Tibial nerve (tissue), 4 donors: ENCODE measurements around the gene PZP. TPM values are rescaled to one million over a fixed set of nuclear protein-coding genes. Genes with fewer than 3 reads are reported as not detected.
"Not testable (repeated sequence)": the region's sequence is repeated elsewhere in the genome, so short reads cannot be mapped to it uniquely, and the experiment has no call there.

Experiments used
- DNase-seq, 2 donors: peaks; one replicate each; pipeline ENCODE4 v3.0.0-alpha.2; 2019; ENCODE audit warnings: low spot score in 2 of 2
- H3K27ac ChIP-seq, 4 donors: fragments of 200-600 bp; sonication (generic) in 3 of 4; one replicate each; pipeline ENCODE4 v1.5.1; 2017 to 2019; ENCODE audit warnings: mild to moderate bottlenecking in 1 of 4
- H3K27me3 ChIP-seq, 2 donors: fragments of 200-600 bp; sonication (generic) in 1 of 2; one replicate each; pipeline versions ENCODE4 v1.5.1 to v1.6.0; 2017 to 2019
- H3K36me3 ChIP-seq, 3 donors: fragments of 200-600 bp; sonication (generic); one replicate each; pipeline ENCODE4 v1.5.1; 2018 to 2019
- H3K4me1 ChIP-seq, 4 donors: fragments of 200-600 bp; sonication (generic) in 3 of 4; one replicate each; pipeline ENCODE4 v1.5.1; 2017 to 2019
- H3K4me3 ChIP-seq, 4 donors: fragments of 200-600 bp; sonication (generic) in 3 of 4; one replicate each; pipeline ENCODE4 v1.5.1; 2017 to 2019; ENCODE audit warnings: mild to moderate bottlenecking in 1 of 4, moderate library complexity in 1 of 4
- H3K9me3 ChIP-seq, 4 donors: fragments of 200-600 bp; sonication (generic) in 3 of 4; one replicate each; pipeline ENCODE4 v1.5.1; 2017 to 2019
- CTCF ChIP-seq, 5 experiments: fragments of 200-600 bp in 3 of 5; fragments of 450-650 bp in 2 of 5; sonication (generic) in 3 of 5; IDR thresholded peaks; one replicate each; pipeline ENCODE4 v1.5.1; 2016 to 2019; ENCODE audit warnings: antibody characterized with exemption in 5 of 5, mild to moderate bottlenecking in 3 of 5, moderate library complexity in 2 of 5
- EP300 ChIP-seq, 2 donors: sonication (generic); formaldehyde crosslinking; IDR thresholded peaks; one replicate each; pipeline ENCODE4 v1.6.1; 2017; ENCODE audit warnings: antibody characterized with exemption in 2 of 2, mild to moderate bottlenecking in 1 of 2
- POLR2A ChIP-seq, 2 donors: fragments of 450-650 bp; IDR thresholded peaks; one replicate each; pipeline ENCODE4 v1.6.1; 2017; ENCODE audit warnings: antibody characterized with exemption in 2 of 2, mild to moderate bottlenecking in 2 of 2, moderate library complexity in 2 of 2
- WGBS, 2 donors: methylation state at CpG; one replicate each; pipeline ENCODE4 v1.1.5; 2018; 5-methylcytosine and 5-hydroxymethylcytosine counted together
- total RNA-seq, 4 donors: library from RNA; depleted of rRNA; stranded (reverse); fragments of >200 nt; gene quantifications; one replicate each; pipeline ENCODE4 v1.1.0, GENCODE V29; 2016

Gene PZP
- total RNA-seq, 4 donors from 2014 or later: 0.22 to 0.59 (median 0.30) TPM; not detected in 1

GRCh38 chr12:9184276-9184675 lies 23.9 kb downstream of the PZP start:
- DNase-seq: no peak
- peaks cover 0 to 5% (median 0%) of the 10 kb centered on the region in 4 donors for H3K9me3 ChIP-seq
- H3K4me3 ChIP-seq: no peak overlapping the region
- H3K27ac ChIP-seq: no peak overlapping the region
- no peaks in the 10 kb centered on the region for H3K27me3 ChIP-seq
- WGBS, 2 donors: 36 to 70% methylated on average over 1 to 3 of the region's 3 CpGs
- TF ChIP-seq EP300 (IDR thresholded peaks at IDR 0.05) (no peak), POLR2A (IDR thresholded peaks at IDR 0.05) (no peak), CTCF (IDR thresholded peaks at IDR 0.05) (no peak)
- H3K36me3 ChIP-seq: no peaks in the 10 kb centered on the region
- no peaks in the 10 kb centered on the region for H3K4me1 ChIP-seq

GRCh38 chr12:9180810-9181209 lies 27.4 kb downstream of the PZP start:
- TF ChIP-seq EP300 (IDR thresholded peaks at IDR 0.05) (no peak), POLR2A (IDR thresholded peaks at IDR 0.05) (no peak), CTCF (IDR thresholded peaks at IDR 0.05) (no peak)
- H3K27ac ChIP-seq: no peak overlapping the region
- no peaks in the 10 kb centered on the region for H3K9me3 ChIP-seq
- WGBS, 2 donors: 90 to 93% methylated on average over 4 of the region's 4 CpGs
- DNase-seq: no peak
- H3K4me1 ChIP-seq: no peaks in the 10 kb centered on the region
- no peaks in the 10 kb centered on the region for H3K27me3 ChIP-seq
- H3K36me3 ChIP-seq: no peaks in the 10 kb centered on the region
- H3K4me3 ChIP-seq: no peak overlapping the region

- H3K4me3 ChIP-seq: no peak overlapping the region
- 92 to 97% methylated on average over 3 of the region's 3 CpGs for WGBS, 2 donors
- no peaks in the 10 kb centered on the region for H3K36me3 ChIP-seq
- no peak overlapping the region for H3K27ac ChIP-seq
- no peaks in the 10 kb centered on the region for H3K9me3 ChIP-seq
- TF ChIP-seq CTCF (IDR thresholded peaks at IDR 0.05) (no peak), EP300 (IDR thresholded peaks at IDR 0.05) (no peak), POLR2A (IDR thresholded peaks at IDR 0.05) (no peak)
- no peaks in the 10 kb centered on the region for H3K27me3 ChIP-seq
- DNase-seq: no peak
- no peaks in the 10 kb centered on the region for H3K4me1 ChIP-seq
Measured at GRCh38 chr12:9179781-9180180, 28.4 kb downstream of the PZP start.

- Histone ChIP-seq H3K4me3 (no peak overlapping the region), H3K27ac (no peak overlapping the region), H3K27me3 (no peaks in the 10 kb centered on the region), H3K36me3 (no peaks in the 10 kb centered on the region), H3K4me1 (no peaks in the 10 kb centered on the region), H3K9me3 (no peaks in the 10 kb centered on the region)
- 40 to 63% methylated on average over 9 to 11 of the region's 11 CpGs for WGBS, 2 donors
- no peak for DNase-seq
- no peak for TF ChIP-seq CTCF (IDR thresholded peaks at IDR 0.05)
- no peak for TF ChIP-seq POLR2A (IDR thresholded peaks at IDR 0.05)
Measured at GRCh38 chr12:9169979-9170634, 38.1 kb downstream of the PZP start.

GRCh38 chr12:9167345-9167744 lies 40.9 kb downstream of the PZP start:
- WGBS, 2 donors: 74 to 77% methylated on average over 5 of the region's 5 CpGs
- H3K36me3 ChIP-seq, DNase-seq, H3K9me3 ChIP-seq, H3K27ac ChIP-seq, H3K4me3 ChIP-seq, H3K4me1 ChIP-seq, H3K27me3 ChIP-seq: not testable (repeated sequence)

GRCh38 chr12:9163392-9163791 lies 44.8 kb downstream of the PZP start:
- no peak for DNase-seq
- Histone ChIP-seq H3K4me3 (no peak overlapping the region), H3K4me1 (no peaks in the 10 kb centered on the region), H3K36me3 (no peaks in the 10 kb centered on the region), H3K27me3 (no peaks in the 10 kb centered on the region), H3K9me3 (no peaks in the 10 kb centered on the region), H3K27ac (no peak overlapping the region)
- TF ChIP-seq EP300 (IDR thresholded peaks at IDR 0.05) (no peak), POLR2A (IDR thresholded peaks at IDR 0.05) (no peak), CTCF (IDR thresholded peaks at IDR 0.05) (no peak)
- 28 to 32% methylated on average over 5 of the region's 5 CpGs for WGBS, 2 donors
